Measurements from ENCODE around the gene PDE3B. TPM values are rescaled to one million over a fixed set of nuclear protein-coding genes. Genes with fewer than 3 reads are reported as not detected.

Gene PDE3B
- total RNA-seq, 1 donor from 2014 or later: 4.0 TPM

- H3K4me3 Mint-ChIP-seq (ENCODE audit: unreplicated experiment): peak overlapping the region; percentile 90
- H3K36me3 Mint-ChIP-seq (ENCODE audit: low read depth, unreplicated experiment): no peaks in the 10 kb centered on the region
- peaks cover 6% of the 10 kb centered on the region for H3K27me3 Mint-ChIP-seq (ENCODE audit: unreplicated experiment)
- no peaks in the 10 kb centered on the region for H3K9me3 Mint-ChIP-seq (ENCODE audit: unreplicated experiment)
- peak; percentile 50 for DNase-seq (ENCODE audit: low spot score)
- TF ChIP-seq CTCF (IDR thresholded peaks at IDR 0.05; ENCODE audit: unreplicated experiment): no peak
- H3K27ac Mint-ChIP-seq (ENCODE audit: unreplicated experiment): no peak overlapping the region
- no peaks in the 10 kb centered on the region for H3K4me1 Mint-ChIP-seq (ENCODE audit: unreplicated experiment)
These were observed 816 bp downstream of the PDE3B start for GRCh38 chr11:14644226-14645014.

GRCh38 chr11:14645015-14645912, 1.7 kb downstream of the PDE3B start:
- Mint-ChIP-seq H3K36me3 (ENCODE audit: low read depth, unreplicated experiment) (no peaks in the 10 kb centered on the region), H3K9me3 (ENCODE audit: unreplicated experiment) (no peaks in the 10 kb centered on the region), H3K4me1 (ENCODE audit: unreplicated experiment) (no peaks in the 10 kb centered on the region), H3K27ac (ENCODE audit: unreplicated experiment) (no peak overlapping the region), H3K27me3 (ENCODE audit: unreplicated experiment) (peaks cover 6% of the 10 kb centered on the region), H3K4me3 (ENCODE audit: unreplicated experiment) (peak overlapping the region; percentile 90)
- DNase-seq (ENCODE audit: low spot score): no peak
- no peak for TF ChIP-seq CTCF (IDR thresholded peaks at IDR 0.05; ENCODE audit: unreplicated experiment)

- no peak for TF ChIP-seq CTCF (IDR thresholded peaks at IDR 0.05; ENCODE audit: unreplicated experiment)
- Mint-ChIP-seq H3K36me3 (ENCODE audit: low read depth, unreplicated experiment) (no peaks in the 10 kb centered on the region), H3K27me3 (ENCODE audit: unreplicated experiment) (peaks cover 6% of the 10 kb centered on the region), H3K4me3 (ENCODE audit: unreplicated experiment) (no peak overlapping the region), H3K27ac (ENCODE audit: unreplicated experiment) (no peak overlapping the region), H3K9me3 (ENCODE audit: unreplicated experiment) (no peaks in the 10 kb centered on the region), H3K4me1 (ENCODE audit: unreplicated experiment) (no peaks in the 10 kb centered on the region)
- DNase-seq (ENCODE audit: low spot score): no peak
These were observed 2.6 kb downstream of the PDE3B start for GRCh38 chr11:14645985-14646900.

- no peak overlapping the region for H3K27ac Mint-ChIP-seq (ENCODE audit: unreplicated experiment)
- H3K9me3 Mint-ChIP-seq (ENCODE audit: unreplicated experiment): no peaks in the 10 kb centered on the region
- TF ChIP-seq CTCF (IDR thresholded peaks at IDR 0.05; ENCODE audit: unreplicated experiment): no peak
- H3K4me3 Mint-ChIP-seq (ENCODE audit: unreplicated experiment): no peak overlapping the region
- H3K36me3 Mint-ChIP-seq (ENCODE audit: low read depth, unreplicated experiment): no peaks in the 10 kb centered on the region
- peaks cover 1% of the 10 kb centered on the region for H3K27me3 Mint-ChIP-seq (ENCODE audit: unreplicated experiment)
- DNase-seq (ENCODE audit: low spot score): no peak
- H3K4me1 Mint-ChIP-seq (ENCODE audit: unreplicated experiment): no peaks in the 10 kb centered on the region
These were observed 6.5 kb downstream of the PDE3B start for GRCh38 chr11:14650064-14650463.
